Measurements from ENCODE around the gene GLMN. TPM values are rescaled to one million over a fixed set of nuclear protein-coding genes. Genes with fewer than 3 reads are reported as not detected.

Gene GLMN
- total RNA-seq = 5.4 and 5.8 TPM in 2 replicates

GRCh38 chr1:92298573-92299476 lies at the start of gene GLMN, which contains the start of gene RPAP2:
Gene GLMN, minus strand, starts transcription at chr1:92298987. Its CDS starts 988 bp downstream, at chr1:92297999.
Gene RPAP2, plus strand, starts transcription at chr1:92299059. Its CDS starts 15 bp downstream, at chr1:92299074.
- DNase-seq (ENCODE audit: low read depth in 2 of 2) = peak; percentile 76 to 86

GRCh38 chr1:92346866-92347640 lies 48.3 kb upstream of the GLMN start:
- DNase-seq (ENCODE audit: low read depth in 2 of 2) = no peak

DNA sequence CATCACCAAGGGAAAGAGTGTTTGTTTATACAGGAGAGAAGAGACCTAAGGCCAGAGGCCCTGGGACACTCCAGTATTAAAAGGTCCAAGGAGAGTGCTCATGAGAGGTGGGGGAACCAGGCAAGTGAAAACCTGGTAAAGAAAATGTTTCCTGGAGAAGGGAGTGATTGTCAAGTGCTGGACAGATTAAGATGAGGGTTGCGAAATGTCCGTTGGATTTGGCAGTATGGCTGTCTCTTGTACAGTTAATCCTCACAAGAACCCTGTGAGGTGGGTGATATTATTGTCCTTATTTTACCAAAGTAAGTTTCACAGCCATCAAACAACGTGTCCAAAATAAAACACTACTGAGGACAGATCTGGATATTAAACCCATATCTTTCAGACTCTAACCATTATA lies 44.3 kb upstream of the GLMN start:
- no peak for DNase-seq (ENCODE audit: low read depth in 2 of 2)

DNA sequence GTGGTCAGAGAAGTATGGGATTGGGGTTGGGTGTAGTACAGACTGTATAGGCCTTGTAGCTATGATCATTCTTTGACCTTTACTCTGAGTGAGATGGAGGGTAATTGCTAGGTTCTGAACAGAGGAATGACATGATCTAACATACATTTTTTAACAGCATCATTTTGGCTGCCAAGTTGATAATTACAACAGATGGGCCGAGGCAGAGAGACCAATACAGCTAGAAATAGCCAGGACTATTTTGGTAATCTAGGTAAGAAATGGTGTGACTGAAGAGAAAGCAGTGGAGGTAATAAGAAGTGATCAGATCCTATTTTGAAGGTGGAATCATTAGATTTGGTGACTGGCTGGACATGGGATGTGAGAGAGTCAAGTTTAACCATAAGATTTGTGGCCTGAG lies 43.6 kb upstream of the GLMN start:
- no peak for DNase-seq (ENCODE audit: low read depth in 2 of 2)

GRCh38 chr1:92340154-92340553 lies 41.4 kb upstream of the GLMN start:
- no peak for DNase-seq (ENCODE audit: low read depth in 2 of 2)

DNA sequence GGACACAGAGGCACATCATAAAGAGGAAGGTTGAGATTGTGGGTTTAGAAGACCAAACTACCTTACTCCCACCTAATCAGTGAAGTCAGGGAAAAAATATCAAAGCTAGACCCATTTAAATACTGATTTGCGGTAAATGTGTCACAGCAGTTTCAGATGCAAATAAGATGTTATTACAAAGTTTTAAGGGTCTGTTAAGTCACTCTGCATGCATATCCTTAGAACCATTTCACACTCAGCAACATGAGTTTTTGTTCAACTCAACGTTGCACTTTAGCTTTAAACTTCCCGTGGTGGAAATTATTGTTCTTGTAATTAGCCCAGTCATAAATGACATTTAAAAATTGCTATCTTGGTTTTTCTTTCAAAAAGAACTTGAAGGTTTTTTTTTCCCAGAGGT lies 34.9 kb upstream of the GLMN start:
- DNase-seq (ENCODE audit: low read depth in 2 of 2) = no peak

DNA sequence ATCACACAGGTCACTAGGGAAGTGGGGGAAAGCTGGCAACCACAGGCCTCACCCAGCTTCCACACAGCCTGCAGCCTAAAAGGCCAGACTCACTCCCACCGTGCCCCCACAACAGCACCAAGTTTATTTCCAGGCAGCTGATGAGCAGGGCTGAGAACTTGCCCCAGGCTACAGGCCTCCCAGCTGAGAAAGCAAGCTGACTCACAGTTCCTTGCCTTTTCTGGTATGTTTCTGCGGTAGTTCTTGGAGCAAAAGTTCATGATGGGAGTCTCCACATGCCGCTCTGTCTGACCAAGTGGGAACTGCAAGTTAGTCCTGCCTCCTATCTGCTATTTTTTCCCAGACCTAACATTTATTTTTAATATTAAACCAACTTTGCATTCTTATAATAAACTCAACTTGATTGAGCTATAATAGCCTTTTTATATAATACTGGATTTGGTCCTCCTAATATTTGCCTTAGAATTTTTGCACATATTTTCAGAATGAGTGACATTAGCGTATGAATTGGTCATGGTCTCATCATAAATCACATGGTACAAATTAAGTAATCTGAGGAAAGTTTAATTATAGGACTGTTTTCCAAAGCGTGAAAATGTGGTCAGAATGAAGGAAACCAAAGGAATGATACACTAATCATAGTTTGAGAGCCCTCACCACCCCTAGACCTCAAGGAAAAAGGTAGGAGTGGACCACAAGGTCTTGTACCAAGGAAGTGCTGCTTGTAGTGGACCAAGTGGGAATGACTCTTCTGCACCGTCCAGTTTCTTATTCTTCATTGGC lies 30.8 kb upstream of the GLMN start:
- no peak for DNase-seq (ENCODE audit: low read depth in 2 of 2)

GRCh38 chr1:92327794-92328193 lies 29.0 kb upstream of the GLMN start:
- DNase-seq (ENCODE audit: low read depth in 2 of 2) = no peak

DNA sequence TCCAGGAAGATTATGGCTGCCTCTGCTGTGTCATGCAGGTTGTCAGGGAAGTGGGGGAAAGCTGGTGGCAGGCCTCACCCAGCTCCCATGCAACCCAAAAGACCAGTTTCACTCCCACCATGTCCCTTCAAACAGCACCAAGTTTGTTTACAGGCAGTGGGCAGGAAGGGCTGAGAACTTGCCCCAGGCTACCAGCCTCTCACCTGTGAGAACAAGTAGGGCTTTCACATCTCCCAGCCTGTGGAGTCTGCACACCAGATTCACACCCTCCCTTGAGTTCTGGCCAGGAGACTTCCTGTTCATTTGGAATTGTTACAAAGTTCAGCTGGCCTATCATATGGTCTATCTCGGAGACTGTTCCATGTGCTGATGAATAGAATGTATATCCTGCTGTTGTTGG lies 27.9 kb upstream of the GLMN start:
- peak in 1 of 2 donors; percentile 5 for DNase-seq (ENCODE audit: low read depth in 2 of 2)

GRCh38 chr1:92324784-92325183 lies 26.0 kb upstream of the GLMN start:
- DNase-seq (ENCODE audit: low read depth in 2 of 2) = no peak

- DNase-seq (ENCODE audit: low read depth in 2 of 2) = no peak
Observed at GRCh38 chr1:92323473-92324453, 25.0 kb upstream of the GLMN start.

GRCh38 chr1:92317836-92318493 lies 19.2 kb upstream of the GLMN start:
- DNase-seq (ENCODE audit: low read depth in 2 of 2) = peak in 1 of 2 donors; percentile 77

- DNase-seq (ENCODE audit: low read depth in 2 of 2) = no peak
Observed at GRCh38 chr1:92315766-92316599, 17.2 kb upstream of the GLMN start.

DNA sequence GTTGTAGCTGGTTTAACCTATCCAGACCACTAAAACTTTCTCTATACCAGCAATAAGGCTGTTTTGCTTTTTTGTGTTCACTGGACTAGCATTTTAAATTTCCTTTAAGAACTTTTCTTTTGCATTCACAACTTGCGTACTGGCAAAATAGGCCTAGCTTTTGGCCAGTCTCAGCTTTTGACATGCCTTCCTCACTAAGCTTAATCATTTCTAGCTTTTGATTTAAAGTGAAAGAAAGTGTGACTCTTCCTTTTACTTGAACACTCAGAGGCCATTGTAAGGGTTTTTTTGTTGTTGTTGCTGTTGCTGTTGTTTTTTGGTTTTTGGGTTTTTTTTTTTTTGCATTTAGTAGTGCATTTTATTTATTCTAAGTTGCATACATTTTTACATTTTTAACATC lies 15.2 kb upstream of the GLMN start:
- no peak for DNase-seq (ENCODE audit: low read depth in 2 of 2)

GRCh38 chr1:92310185-92310597 lies 11.4 kb upstream of the GLMN start:
- DNase-seq (ENCODE audit: low read depth in 2 of 2) = peak; percentile 38 to 48

- no peak for DNase-seq (ENCODE audit: low read depth in 2 of 2)
Observed at GRCh38 chr1:92307980-92308379, 9.2 kb upstream of the GLMN start.

GRCh38 chr1:92306020-92306419 lies 7.2 kb upstream of the GLMN start:
- DNase-seq (ENCODE audit: low read depth in 2 of 2) = no peak

- no peak for DNase-seq (ENCODE audit: low read depth in 2 of 2)
Observed at GRCh38 chr1:92301021-92301420, 2.2 kb upstream of the GLMN start.
